Measurements from ENCODE around the gene ACTR6. TPM values are rescaled to one million over a fixed set of nuclear protein-coding genes. Genes with fewer than 3 reads are reported as not detected.

Gene ACTR6
- total and polyA plus RNA-seq, 9 of the 15 experiments (the other 6 are each of a cell fraction or from before 2014, with no cell fraction given) = 26.1 to 109 (median 70.9) TPM

- Histone ChIP-seq H4K20me1 (replicated peaks; ENCODE audit: control insufficient read depth, insufficient read depth, low read length) (no peaks in the 10 kb centered on the region), H3K4me2 (ENCODE audit: insufficient read depth, low read length) (peak overlapping the region; percentile 30; the same call in 1 of the 2 replicates), H3K36me3 (ENCODE audit: control insufficient read depth, insufficient read depth, low read length) (no peaks in the 10 kb centered on the region), H3K27ac (ENCODE audit: extremely low read depth, low read depth, low read length) (no peak overlapping the region), H3K79me2 (ENCODE audit: control insufficient read depth, insufficient read depth, low read length) (no peaks in the 10 kb centered on the region), H3K4me1 (replicated peaks in 1 of 2; ENCODE audit: control insufficient read depth in 2 of 2, insufficient read depth in 2 of 2, low read length in 2 of 2) (no peaks in the 10 kb centered on the region), H3K9me1 (ENCODE audit: control insufficient read depth, insufficient read depth, low read length) (no peaks in the 10 kb centered on the region), H3K4me3 (no peak overlapping the region), H3K9ac (ENCODE audit: insufficient read depth in 1 of 2, low read depth in 2 of 2, low read length in 2 of 2) (0 out of 4 replicates have a peak overlapping the region, but pooled peaks of 1 of the 2 experiments have one; percentile 40), H2AFZ (ENCODE audit: low read depth, low read length) (peak overlapping the region; percentile 60), H3K9me3 (replicated peaks; ENCODE audit: control insufficient read depth, insufficient read depth, low read depth, low read length) (no peaks in the 10 kb centered on the region), H3K27me3 (ENCODE audit: control insufficient read depth in 2 of 2, insufficient read depth in 2 of 2, low read length in 2 of 2) (peaks cover 3 to 21% of the 10 kb centered on the region in 2 experiments; a peak in 4 of 5 replicates)
- ChIA-PET CTCF (ENCODE audit: low intra/inter-chr PET ratio) (no interaction called here), POLR2A (interaction anchor here (0.6 to 1.4 kb wide), 3 partner anchors 9 to 103 kb away, joined by 4 to 5 read pairs (median 5); no protein-coding TSS in a partner anchor)
- 57% methylated on average over 15 of the region's 15 CpGs for WGBS (ENCODE audit: insufficient coverage, low coverage, missing lambda C conversion rate)
- in situ Hi-C loops (cut with MboI) = no loop called here
- peak; percentile 94 for FAIRE-seq
- ATAC-seq = peak; percentile 91
- BruUV-seq (replicated peaks) = no TSS peak
- intact Hi-C loops (cut with micrococcal nuclease) = no loop called here
- DNase-seq (ENCODE audit: extremely low read depth in 1 of 4, low spot score in 3 of 4) = peak; percentile 71 to 85 (median 74)
- TF ChIP-seq ZKSCAN1 (IDR thresholded peaks at IDR 0.05; ENCODE audit: low read depth, low read length) (0 out of 2 replicates have a peak, but pooled peaks have one; percentile 7), TRIM28 (IDR thresholded peaks at IDR 0.05) (peak; percentile 32; the same call in 1 of the 2 replicates), ZNF134 (CRISPR knock-in tag; conservative IDR thresholded peaks at IDR 0.05) (no peak), TRIM24 (IDR thresholded peaks at IDR 0.05) (peak in 1 of 2 experiments; percentile 43; a peak in 1 of 4 replicates), HMG20A (CRISPR knock-in tag; conservative IDR thresholded peaks at IDR 0.05) (no peak), NCOA6 (IDR thresholded peaks at IDR 0.05) (no peak), CBX2 (IDR thresholded peaks at IDR 0.05; ENCODE audit: insufficient read depth, low read length, poor library complexity, severe bottlenecking) (no peak), POLR3A (IDR thresholded peaks at IDR 0.05; ENCODE audit: borderline replicate concordance, extremely low read depth, insufficient read depth, insufficient read length) (no peak), GABPB2 (CRISPR knock-in tag; conservative IDR thresholded peaks at IDR 0.05) (no peak), POLR2A (conservative IDR thresholded peaks at IDR 0.05) (no peak), TGIF2 (CRISPR knock-in tag; IDR thresholded peaks at IDR 0.05) (no peak), MYNN (IDR thresholded peaks at IDR 0.05) (no peak), MYNN (CRISPR knock-in tag; IDR thresholded peaks at IDR 0.05) (no peak), ZBTB17 (CRISPR knock-in tag; IDR thresholded peaks at IDR 0.05) (no peak), KLF16 (IDR thresholded peaks at IDR 0.05) (peak; percentile 66), THRAP3 (IDR thresholded peaks at IDR 0.05; ENCODE audit: borderline replicate concordance) (no peak), RAD21 (CRISPR knock-in tag; conservative IDR thresholded peaks at IDR 0.05 in 1 of 2, IDR thresholded peaks at IDR 0.05 in 1 of 2) (peak; percentile 26 to 60; a peak in 3 of 4 replicates)
- TF ChIP-seq, protein P1, sequence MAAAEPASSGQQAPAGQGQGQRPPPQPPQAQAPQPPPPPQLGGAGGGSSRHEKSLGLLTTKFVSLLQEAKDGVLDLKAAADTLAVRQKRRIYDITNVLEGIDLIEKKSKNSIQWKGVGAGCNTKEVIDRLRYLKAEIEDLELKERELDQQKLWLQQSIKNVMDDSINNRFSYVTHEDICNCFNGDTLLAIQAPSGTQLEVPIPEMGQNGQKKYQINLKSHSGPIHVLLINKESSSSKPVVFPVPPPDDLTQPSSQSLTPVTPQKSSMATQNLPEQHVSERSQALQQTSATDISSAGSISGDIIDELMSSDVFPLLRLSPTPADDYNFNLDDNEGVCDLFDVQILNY (CRISPR knock-in tag; IDR thresholded peaks at IDR 0.05) = no peak
- TF ChIP-seq, protein P2, sequence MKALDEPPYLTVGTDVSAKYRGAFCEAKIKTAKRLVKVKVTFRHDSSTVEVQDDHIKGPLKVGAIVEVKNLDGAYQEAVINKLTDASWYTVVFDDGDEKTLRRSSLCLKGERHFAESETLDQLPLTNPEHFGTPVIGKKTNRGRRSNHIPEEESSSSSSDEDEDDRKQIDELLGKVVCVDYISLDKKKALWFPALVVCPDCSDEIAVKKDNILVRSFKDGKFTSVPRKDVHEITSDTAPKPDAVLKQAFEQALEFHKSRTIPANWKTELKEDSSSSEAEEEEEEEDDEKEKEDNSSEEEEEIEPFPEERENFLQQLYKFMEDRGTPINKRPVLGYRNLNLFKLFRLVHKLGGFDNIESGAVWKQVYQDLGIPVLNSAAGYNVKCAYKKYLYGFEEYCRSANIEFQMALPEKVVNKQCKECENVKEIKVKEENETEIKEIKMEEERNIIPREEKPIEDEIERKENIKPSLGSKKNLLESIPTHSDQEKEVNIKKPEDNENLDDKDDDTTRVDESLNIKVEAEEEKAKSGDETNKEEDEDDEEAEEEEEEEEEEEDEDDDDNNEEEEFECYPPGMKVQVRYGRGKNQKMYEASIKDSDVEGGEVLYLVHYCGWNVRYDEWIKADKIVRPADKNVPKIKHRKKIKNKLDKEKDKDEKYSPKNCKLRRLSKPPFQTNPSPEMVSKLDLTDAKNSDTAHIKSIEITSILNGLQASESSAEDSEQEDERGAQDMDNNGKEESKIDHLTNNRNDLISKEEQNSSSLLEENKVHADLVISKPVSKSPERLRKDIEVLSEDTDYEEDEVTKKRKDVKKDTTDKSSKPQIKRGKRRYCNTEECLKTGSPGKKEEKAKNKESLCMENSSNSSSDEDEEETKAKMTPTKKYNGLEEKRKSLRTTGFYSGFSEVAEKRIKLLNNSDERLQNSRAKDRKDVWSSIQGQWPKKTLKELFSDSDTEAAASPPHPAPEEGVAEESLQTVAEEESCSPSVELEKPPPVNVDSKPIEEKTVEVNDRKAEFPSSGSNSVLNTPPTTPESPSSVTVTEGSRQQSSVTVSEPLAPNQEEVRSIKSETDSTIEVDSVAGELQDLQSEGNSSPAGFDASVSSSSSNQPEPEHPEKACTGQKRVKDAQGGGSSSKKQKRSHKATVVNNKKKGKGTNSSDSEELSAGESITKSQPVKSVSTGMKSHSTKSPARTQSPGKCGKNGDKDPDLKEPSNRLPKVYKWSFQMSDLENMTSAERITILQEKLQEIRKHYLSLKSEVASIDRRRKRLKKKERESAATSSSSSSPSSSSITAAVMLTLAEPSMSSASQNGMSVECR (CRISPR knock-in tag; IDR thresholded peaks at IDR 0.05) = no peak
Measured at GRCh38 chr12:100154474-100155247, 46.0 kb upstream of the ACTR6 start.

All from K562 (cell line).